PFSK-1 (cell line): ENCODE results near the gene IRF1.

Experiments
- FOXP2 ChIP-seq: optimal IDR thresholded peaks from 2 replicates; pipeline ENCODE3; 2011; ENCODE audit warnings: borderline replicate concordance, control low read depth, inconsistent platforms; ENCODE audit not compliant: insufficient read depth; ENCODE audit errors: extremely low read length, extremely low read depth
- POLR2AphosphoS5 ChIP-seq: IDR thresholded peaks from 2 replicates; pipeline ENCODE4 v1.6.1; 2012; ENCODE audit warnings: low read depth, mild to moderate bottlenecking, control low read depth, low read length, moderate library complexity
- SIN3A ChIP-seq: IDR thresholded peaks from 2 replicates; pipeline ENCODE4 v1.6.1; 2012; ENCODE audit warnings: mild to moderate bottlenecking, low read length, moderate library complexity, borderline replicate concordance; ENCODE audit not compliant: insufficient read depth
- TF ChIP-seq, protein P1 (sequence below), 2 experiments: IDR thresholded peaks; 2 replicates each; pipeline versions ENCODE4 v1.6.1 to v1.8.0; 2011 to 2012; ENCODE audit warnings: low read depth in 2 of 2, low read length in 2 of 2, control low read depth in 1 of 2, inconsistent platforms in 1 of 2, mild to moderate bottlenecking in 1 of 2, moderate library complexity in 1 of 2; ENCODE audit not compliant: insufficient read depth in 1 of 2

- TF ChIP-seq POLR2AphosphoS5 (no peak), SIN3A (no peak), FOXP2 (no peak)
- TF ChIP-seq, protein P1, sequence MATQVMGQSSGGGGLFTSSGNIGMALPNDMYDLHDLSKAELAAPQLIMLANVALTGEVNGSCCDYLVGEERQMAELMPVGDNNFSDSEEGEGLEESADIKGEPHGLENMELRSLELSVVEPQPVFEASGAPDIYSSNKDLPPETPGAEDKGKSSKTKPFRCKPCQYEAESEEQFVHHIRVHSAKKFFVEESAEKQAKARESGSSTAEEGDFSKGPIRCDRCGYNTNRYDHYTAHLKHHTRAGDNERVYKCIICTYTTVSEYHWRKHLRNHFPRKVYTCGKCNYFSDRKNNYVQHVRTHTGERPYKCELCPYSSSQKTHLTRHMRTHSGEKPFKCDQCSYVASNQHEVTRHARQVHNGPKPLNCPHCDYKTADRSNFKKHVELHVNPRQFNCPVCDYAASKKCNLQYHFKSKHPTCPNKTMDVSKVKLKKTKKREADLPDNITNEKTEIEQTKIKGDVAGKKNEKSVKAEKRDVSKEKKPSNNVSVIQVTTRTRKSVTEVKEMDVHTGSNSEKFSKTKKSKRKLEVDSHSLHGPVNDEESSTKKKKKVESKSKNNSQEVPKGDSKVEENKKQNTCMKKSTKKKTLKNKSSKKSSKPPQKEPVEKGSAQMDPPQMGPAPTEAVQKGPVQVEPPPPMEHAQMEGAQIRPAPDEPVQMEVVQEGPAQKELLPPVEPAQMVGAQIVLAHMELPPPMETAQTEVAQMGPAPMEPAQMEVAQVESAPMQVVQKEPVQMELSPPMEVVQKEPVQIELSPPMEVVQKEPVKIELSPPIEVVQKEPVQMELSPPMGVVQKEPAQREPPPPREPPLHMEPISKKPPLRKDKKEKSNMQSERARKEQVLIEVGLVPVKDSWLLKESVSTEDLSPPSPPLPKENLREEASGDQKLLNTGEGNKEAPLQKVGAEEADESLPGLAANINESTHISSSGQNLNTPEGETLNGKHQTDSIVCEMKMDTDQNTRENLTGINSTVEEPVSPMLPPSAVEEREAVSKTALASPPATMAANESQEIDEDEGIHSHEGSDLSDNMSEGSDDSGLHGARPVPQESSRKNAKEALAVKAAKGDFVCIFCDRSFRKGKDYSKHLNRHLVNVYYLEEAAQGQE (IDR thresholded peaks at IDR 0.05; ENCODE audit: insufficient read depth in 1 of 2, low read depth in 2 of 2, low read length in 2 of 2) = no peak
These were observed 11.7 kb upstream of the IRF1 start for GRCh38 chr5:132501961-132502931.
